Non-pigmented ciliary epithelial cell (primary cell): ENCODE data around the gene CDKAL1.

Source experiments
- DNase-seq: peaks from one replicate; pipeline ENCODE4 v3.0.0-alpha.2; 2010; ENCODE audit warnings: low read depth

CDKAL1 gene

DNA sequence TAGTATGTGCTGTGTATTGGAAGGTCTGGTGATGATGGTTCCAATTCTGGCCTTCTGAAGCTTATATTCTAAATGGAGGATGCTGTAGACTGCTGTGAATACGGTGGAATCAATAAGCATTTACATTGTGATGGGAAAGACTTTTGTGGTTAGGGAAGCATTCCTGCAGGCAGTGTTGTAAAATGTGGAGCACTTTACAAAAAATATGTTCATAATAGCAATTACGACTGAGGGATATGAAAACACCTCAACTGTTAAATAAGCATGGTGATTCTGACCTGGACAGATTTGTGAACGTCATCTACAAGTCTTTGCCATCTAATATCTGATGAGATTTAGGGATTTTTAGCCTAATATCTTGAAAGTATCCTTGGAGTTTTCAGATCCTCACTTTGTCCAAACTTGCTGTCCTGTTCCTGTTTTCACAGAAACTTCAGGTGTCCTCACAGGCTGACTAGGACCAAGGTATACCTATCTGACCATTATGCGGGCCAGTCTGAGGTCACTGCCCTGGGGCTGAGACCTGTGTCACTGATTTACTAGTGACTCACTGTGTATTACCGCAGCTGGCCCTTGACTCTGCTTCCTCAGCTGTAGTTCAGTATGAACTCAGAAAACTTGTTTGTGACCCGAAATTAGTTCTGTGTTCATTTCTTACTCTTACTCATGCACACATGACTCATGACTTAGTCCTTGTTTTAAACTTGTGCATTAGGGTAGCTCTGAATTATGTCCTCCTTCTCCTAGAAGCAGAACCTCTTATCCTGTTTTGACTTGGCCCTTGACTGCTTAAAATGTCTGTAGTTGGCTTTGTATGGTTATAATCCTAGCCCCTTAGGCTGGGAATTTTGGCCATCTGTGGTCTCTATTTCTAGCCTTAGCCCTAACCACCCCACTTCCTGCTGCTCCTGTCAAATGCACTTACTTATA lies 343.0 kb downstream of the CDKAL1 start:
- peak; percentile 87 for DNase-seq

DNA sequence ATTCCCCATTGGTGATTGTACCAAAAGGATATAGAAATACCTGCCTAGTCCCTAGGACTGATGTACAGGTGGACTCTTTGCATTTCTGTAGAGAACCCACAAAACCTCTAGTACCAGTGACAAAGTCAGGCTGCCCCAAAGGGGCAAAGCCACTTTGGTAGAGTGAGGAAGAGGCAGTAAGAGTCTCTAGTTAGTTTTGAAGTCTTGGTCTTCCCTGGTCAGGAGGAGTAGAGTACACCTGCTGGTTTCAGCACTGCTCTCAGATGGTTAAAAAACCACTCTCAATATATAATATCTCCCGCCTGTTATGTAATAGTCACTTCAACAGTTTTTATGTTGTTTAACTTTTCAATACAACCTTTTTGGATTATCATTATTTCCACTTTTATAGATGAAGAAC lies 344.9 kb downstream of the CDKAL1 start:
- no peak for DNase-seq

DNA sequence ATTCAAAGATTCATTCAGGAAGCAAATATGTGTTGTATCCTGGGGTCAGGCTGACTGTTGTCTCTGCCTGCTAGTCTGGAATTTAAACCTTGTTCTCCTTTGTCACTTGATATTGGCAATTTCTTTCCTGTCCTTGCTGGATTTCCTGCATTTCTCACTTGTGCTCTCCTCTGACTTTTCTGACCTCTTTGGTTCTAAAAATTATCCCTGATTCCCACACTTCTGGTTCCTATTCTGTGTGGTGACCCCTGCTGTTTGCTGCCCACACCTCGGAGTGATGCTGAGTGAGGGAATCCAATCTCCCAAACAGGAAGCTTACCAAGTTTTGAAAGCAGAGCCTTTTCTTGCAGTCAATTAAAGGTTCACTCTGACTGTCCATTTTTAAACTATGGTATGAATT lies 345.3 kb downstream of the CDKAL1 start:
- DNase-seq = no peak

DNA sequence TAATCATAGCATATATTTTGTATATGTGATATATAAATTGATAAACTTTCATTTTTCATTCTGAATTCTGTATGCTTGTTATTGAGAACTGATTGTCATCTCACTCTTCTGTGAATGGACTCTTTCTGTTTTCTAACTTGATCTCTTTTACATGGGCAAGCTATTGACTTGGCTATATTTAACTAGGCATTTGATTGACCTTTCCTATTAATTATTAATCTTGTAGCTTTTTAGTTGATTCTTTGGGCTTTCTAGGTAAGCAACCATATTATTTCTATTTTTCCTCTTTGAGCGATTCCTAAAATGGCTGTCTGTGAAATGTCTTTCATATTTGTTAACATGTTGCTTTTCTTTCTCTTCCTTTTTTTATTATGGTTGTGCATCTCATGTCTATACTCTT lies 347.1 kb downstream of the CDKAL1 start:
- DNase-seq = no peak

DNA sequence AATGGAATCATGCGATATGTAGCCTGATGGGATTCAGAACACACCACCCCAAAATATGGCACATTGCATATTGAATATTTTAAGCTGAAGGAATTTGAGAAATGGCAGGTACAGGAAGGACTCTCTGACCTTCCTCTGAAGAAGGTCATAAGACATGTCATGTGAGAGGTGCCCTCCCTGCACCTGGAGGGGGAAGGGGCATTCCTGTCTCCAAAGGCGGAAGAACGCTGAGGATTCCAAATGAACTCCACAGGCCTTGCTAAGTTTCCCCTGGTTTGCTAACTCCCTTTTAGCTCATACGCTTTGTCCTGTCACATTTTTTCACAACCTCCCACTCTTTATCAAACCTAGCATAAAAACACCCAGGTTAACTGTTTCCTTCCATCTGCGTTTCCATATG lies 347.8 kb downstream of the CDKAL1 start:
- no peak for DNase-seq

DNA sequence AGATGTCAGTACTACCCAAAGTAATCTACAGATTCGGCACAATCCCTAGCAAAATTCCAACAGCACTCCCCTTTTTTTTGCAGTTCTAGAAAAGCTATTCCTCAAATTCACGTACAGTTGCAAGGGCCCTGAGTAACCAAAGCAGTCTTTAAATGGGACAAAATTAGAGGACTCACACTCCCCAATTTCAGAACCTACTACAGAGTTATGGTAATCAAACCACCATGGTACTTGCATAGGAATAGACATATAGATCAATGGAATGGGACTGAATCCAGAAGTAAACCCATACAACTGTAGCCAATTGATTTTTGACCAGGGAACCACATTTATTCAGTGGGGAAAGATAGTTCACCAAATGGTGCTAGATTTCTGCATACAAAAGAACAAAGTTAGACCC lies 350.8 kb downstream of the CDKAL1 start:
- no peak for DNase-seq

DNA sequence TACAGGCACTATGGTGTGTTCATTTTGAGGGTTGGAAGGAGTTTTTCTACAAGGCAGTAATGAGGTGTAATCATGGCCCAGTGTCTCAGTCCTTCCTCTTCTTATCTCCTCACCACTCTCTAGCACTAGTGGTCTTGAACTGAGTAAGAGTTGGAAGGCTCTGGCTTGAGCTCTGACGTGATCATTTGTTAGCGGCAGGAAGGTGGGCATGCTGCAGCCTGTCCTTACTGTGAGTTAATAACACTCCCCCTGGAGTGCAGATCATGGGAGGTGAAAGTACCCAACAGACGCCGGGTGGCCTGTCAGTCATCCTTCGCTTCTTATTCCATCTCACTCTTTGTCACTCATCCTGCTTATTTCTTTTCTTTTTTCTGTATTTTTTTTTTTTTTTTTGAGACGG lies 356.9 kb downstream of the CDKAL1 start:
- no peak for DNase-seq

DNA sequence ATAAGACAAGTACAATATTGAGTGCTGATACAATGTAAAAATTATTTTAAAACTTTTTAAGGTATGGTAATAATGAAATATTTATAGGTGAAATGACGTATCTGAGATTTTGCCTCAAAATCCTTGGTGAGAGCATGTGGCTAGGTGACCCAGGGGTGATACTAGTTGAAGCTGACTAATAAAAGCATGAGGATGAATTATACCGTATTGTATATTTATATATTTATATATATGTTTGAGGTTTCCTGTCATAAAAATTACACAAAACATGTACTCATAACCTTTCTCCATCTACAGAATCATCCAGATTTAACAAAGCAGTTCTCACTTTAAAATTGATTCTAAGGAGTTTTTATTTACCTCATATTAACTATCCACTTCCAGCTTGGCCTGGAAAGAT lies 358.1 kb downstream of the CDKAL1 start:
- no peak for DNase-seq

DNA sequence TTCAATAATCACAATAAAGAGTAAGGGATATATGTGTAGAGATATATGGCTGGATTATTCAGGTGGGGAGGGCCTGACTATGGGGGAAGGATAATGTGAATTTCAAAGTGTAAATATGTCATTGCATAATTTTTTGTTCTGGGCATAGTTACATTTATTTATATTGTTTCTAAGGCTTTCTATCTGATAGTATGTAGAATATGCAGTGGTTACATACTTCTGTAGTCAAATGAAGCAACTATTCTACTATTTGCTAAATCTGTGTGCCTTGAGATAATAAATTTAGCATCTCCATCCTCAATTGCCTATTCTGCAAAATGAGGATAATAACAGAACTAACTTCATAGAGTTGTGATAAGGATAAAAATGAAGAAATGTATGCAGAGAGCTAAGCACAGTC lies 359.2 kb downstream of the CDKAL1 start:
- DNase-seq = no peak

- DNase-seq = no peak
Measured at GRCh38 chr6:20900389-20901160, 366.3 kb downstream of the CDKAL1 start.

GRCh38 chr6:20905377-20905776 lies 371.1 kb downstream of the CDKAL1 start:
- DNase-seq = no peak

DNA sequence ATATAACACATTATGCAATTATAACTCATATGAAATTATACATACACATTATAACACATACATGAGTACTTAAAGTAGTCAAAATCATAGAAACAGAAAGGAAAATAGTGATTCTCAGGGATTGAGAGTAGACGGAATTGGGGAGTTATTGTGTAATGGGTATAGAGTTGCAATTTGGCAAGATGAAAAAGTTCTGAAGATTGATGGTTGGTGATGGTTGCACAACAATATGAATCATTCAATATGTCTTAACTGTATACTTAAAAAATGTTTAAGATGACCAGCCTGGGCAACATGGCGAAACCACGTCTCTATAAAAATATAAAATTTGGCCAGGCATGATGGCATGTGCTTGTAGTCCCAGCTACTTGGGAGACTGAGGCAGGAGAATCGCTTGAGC lies 372.7 kb downstream of the CDKAL1 start:
- DNase-seq = peak; percentile 32

GRCh38 chr6:20907486-20908071 lies 373.3 kb downstream of the CDKAL1 start:
- DNase-seq = no peak

GRCh38 chr6:20909621-20910020 lies 375.4 kb downstream of the CDKAL1 start:
- no peak for DNase-seq

DNA sequence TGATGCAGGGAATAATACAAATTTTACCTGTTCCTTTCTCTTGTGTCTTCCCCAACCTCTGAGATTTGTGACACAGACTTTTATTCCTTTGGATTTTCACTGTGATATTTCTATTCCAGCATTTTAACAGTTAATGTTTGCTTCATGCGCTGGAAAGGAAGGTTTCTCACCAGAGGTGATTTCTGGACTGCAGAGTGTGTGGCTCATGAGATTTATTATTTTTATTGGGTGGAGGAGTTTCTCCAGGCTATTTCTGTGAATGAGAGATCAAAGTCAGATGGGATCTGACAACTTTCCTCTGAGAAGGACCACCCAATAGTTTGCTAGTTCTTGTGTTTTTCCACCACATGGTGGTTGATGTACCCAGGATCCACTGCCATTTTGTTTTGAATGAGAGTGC lies 377.5 kb downstream of the CDKAL1 start:
- no peak for DNase-seq

GRCh38 chr6:20915156-20915555 lies 380.9 kb downstream of the CDKAL1 start:
- no peak for DNase-seq

DNA sequence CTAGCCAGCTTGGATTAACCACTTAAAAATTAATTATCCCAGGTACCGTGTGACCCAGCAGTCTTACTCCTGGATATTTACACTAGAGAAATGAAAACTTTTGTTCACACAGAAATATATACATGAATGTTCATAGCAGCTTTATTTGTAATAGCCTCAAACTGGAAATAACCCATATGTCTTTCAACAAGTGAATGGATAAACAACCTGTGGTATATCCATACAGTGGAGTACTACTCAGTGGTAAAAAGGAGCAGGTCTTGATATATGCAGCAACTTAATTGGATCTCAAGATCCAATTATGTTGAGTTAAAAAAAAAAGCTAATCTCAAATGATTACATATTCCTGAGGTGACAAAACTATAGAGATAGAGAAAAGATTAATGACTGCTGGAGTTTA lies 381.4 kb downstream of the CDKAL1 start:
- no peak for DNase-seq

DNA sequence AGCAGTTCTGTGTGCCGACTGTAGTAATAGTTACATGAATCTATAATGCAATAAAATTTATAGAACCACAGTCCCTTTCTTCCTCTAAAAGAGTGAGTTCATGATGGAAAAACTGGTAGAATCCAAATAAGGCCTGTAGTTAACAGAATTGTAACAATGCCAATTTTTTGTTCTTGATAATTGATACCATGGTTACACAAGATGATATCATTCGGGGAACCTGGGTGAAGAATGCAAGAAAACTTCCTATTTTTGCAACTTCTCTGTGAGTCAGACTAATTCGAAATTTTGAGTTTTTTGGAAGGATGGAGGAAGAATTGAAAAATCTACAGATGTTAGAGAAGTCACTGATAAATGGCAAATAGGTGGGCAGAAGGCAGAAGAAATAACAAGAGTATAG lies 381.8 kb downstream of the CDKAL1 start:
- peak; percentile 60 for DNase-seq

DNA sequence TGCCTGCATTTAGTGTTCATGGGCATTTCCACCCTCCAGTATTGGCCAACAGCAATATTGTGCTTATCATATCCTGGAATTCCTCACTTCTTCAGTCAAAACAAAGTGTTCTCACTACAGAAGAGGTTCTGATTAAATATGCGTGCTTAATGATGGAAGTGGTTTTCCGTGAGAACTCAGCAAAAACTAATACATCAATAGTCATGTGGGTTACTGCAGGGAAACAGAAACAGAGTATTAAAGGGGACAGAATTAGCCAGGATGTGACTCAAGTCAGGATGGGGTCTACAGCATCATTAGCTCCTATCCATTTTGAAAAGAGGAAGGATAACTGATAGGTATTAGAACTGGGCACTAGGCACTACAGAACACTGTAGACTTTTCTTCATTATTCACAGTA lies 384.6 kb downstream of the CDKAL1 start:
- DNase-seq = no peak

GRCh38 chr6:20919677-20920385 lies 385.6 kb downstream of the CDKAL1 start:
- no peak for DNase-seq

- DNase-seq = no peak
Measured at GRCh38 chr6:20921578-20921977, 387.3 kb downstream of the CDKAL1 start.

DNA sequence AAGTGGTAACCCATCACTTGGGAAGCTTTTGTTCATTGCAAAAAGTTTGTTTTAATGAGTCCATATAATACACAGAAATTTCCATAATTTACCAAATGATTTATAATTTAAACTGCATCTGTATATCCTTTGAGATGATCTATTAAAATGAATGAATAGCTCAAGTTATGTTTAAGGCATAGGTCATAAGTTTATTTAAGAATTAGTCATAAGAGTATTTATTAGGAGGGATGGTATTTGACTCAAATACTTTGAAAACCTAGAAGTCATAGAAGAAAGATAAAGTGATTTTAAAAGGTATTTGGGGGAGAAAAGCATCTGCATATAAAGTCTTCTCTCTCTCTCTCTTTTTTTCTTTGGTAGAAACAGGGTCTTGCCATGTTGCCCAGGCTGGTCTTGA lies 388.5 kb downstream of the CDKAL1 start:
- DNase-seq = no peak
